GM12878 (cell line): ENCODE data around the gene SRA1. TPM values are rescaled to one million over a fixed set of nuclear protein-coding genes. Genes with fewer than 3 reads are reported as not detected.
A peak's percentile ranks its signal among the peaks of the same experiment; 100 is the strongest.

ENCODE experiments used
- ATAC-seq: fragments of 200-7000 bp; cut with Tn5 transposase; 3 replicates; pipeline ENCODE4 v1.9.1; 2020; ENCODE audit warnings: mild to moderate bottlenecking, moderate library complexity
- BruUV-seq: library from RNA; stranded (reverse); fragments of 400-500 nt; replicated peaks from 2 replicates; lab custom pipeline; 2021; lab: Mats Ljungman, UMichigan
- CTCF ChIA-PET: fragments of 300-600 bp; sonication (Branson Sonifier 250); formaldehyde crosslinking; extraction: SDS; loops from one replicate; lab custom pipeline; 2021; ENCODE audit warnings: inconsistent platforms; lab: Yijun Ruan, JAX
- POLR2A ChIA-PET: fragments of 350-600 bp; formaldehyde crosslinking; extraction: SDS; loops from one replicate; lab custom pipeline; 2021; ENCODE audit warnings: inconsistent platforms; lab: Charles Lee
- RAD21 ChIA-PET: fragments of 300-600 bp; sonication (Branson Sonifier 250); formaldehyde crosslinking; loops from one replicate; lab custom pipeline; 2023; ENCODE audit warnings: antibody characterized with exemption; ENCODE audit not compliant: unreplicated experiment; lab: Charles Lee
- SMC1A ChIA-PET: fragments of 300-600 bp; sonication (Branson Sonifier 250); formaldehyde crosslinking; loops from one replicate; lab custom pipeline; 2023; ENCODE audit not compliant: unreplicated experiment, uncharacterized antibody; lab: Charles Lee
- DNase-seq: peaks from one replicate; pipeline ENCODE4 v3.0.0-alpha.2; 2011; ENCODE audit warnings: low read depth, low spot score
- FAIRE-seq: peaks from 3 replicates; lab custom pipeline; 2011; peaks lifted over from hg19 to GRCh38; lab: Jason Lieb, UNC
- H2AFZ ChIP-seq: 2 replicates; pipeline ENCODE4 v1.6.0; 2011; ENCODE audit warnings: low read depth, low read length, control low read depth; ENCODE audit not compliant: control insufficient read depth
- H3K27ac ChIP-seq: 2 replicates; pipeline ENCODE4 v1.5.1; 2011; ENCODE audit warnings: control low read depth; ENCODE audit not compliant: control insufficient read depth, insufficient read depth
- H3K27me3 ChIP-seq, 2 experiments: replicated peaks in 1 of 2; 2 replicates each; pipeline versions ENCODE4 v1.6.0 to v1.6.1; 2011; ENCODE audit warnings: low read length in 1 of 2; ENCODE audit not compliant: control insufficient read depth in 2 of 2, insufficient read depth in 2 of 2
- H3K36me3 ChIP-seq, 2 experiments: 2 replicates each; pipeline ENCODE4 v1.5.1; 2011; ENCODE audit warnings: low read length in 1 of 2; ENCODE audit not compliant: control insufficient read depth in 2 of 2, insufficient read depth in 2 of 2
- H3K4me1 ChIP-seq: 2 replicates; pipeline ENCODE4 v1.6.1; 2011; ENCODE audit warnings: mild to moderate bottlenecking, low read length, moderate library complexity, mixed read lengths; ENCODE audit not compliant: control insufficient read depth, insufficient read depth
- H3K4me2 ChIP-seq: 2 replicates; pipeline ENCODE4 v1.6.0; 2011; ENCODE audit warnings: control low read depth; ENCODE audit not compliant: control insufficient read depth, insufficient read depth
- H3K4me3 ChIP-seq: fragments of 200-600 bp; sonication (generic); 2 replicates; pipeline ENCODE4 v1.5.1; 2016
- H3K79me2 ChIP-seq: 2 replicates; pipeline ENCODE4 v1.6.0; 2011; ENCODE audit warnings: low read length; ENCODE audit not compliant: control insufficient read depth, insufficient read depth
- H3K9ac ChIP-seq: 2 replicates; pipeline ENCODE4 v1.8.0; 2011; ENCODE audit warnings: low read length, control low read depth, mixed read lengths; ENCODE audit not compliant: control insufficient read depth, insufficient read depth
- H3K9me3 ChIP-seq: replicated peaks from 3 replicates; pipeline ENCODE4 v1.5.1; 2011; ENCODE audit warnings: mild to moderate bottlenecking, low read length; ENCODE audit not compliant: control insufficient read depth, insufficient read depth
- H4K20me1 ChIP-seq: 2 replicates; pipeline ENCODE4 v1.6.0; 2011; ENCODE audit not compliant: control insufficient read depth, insufficient read depth
- BMI1 ChIP-seq: fragments of 450-650 bp; IDR thresholded peaks from 2 replicates; pipeline ENCODE4 v1.6.1; 2016; ENCODE audit warnings: mild to moderate bottlenecking, moderate library complexity, borderline replicate concordance
- BRCA1 ChIP-seq: IDR thresholded peaks from 2 replicates; pipeline ENCODE4 v1.6.1; 2011; ENCODE audit warnings: low read depth, low read length, improper control_type of control experiment
- MTA2 ChIP-seq: fragments of 450-650 bp; IDR thresholded peaks from 2 replicates; pipeline ENCODE4 v1.6.1; 2016; ENCODE audit warnings: low read depth, mild to moderate bottlenecking, moderate library complexity
- NBN ChIP-seq: fragments of 450-650 bp; IDR thresholded peaks from 2 replicates; pipeline ENCODE4 v1.6.1; 2016
- NFIC ChIP-seq: IDR thresholded peaks from 2 replicates; pipeline ENCODE4 v1.6.1; 2012; ENCODE audit warnings: low read depth, mild to moderate bottlenecking, inconsistent platforms, low read length, moderate library complexity
- POLR2AphosphoS5 ChIP-seq: IDR thresholded peaks from 2 replicates; pipeline ENCODE4 v1.6.1; 2011; ENCODE audit warnings: mild to moderate bottlenecking, low read length, inconsistent platforms
- SPI1 ChIP-seq: IDR thresholded peaks from 2 replicates; pipeline ENCODE4 v1.6.1; 2011; ENCODE audit warnings: low read depth, mild to moderate bottlenecking, low read length, moderate library complexity, borderline replicate concordance; ENCODE audit not compliant: insufficient read depth
- SREBF1 ChIP-seq: IDR thresholded peaks from 2 replicates; pipeline ENCODE4 v1.6.1; 2012; ENCODE audit warnings: mild to moderate bottlenecking, low read length
- TCF7 ChIP-seq: IDR thresholded peaks from 2 replicates; pipeline ENCODE4 v1.6.1; 2014; ENCODE audit warnings: antibody characterized with exemption, borderline replicate concordance
- WGBS: methylation state at CpG from one replicate; pipeline ENCODE4 v1.1.6; 2016; ENCODE audit warnings: low lambda C conversion rate; ENCODE audit not compliant: insufficient replicate concordance, insufficient coverage; ENCODE audit errors: missing lambda C conversion rate; 5-methylcytosine and 5-hydroxymethylcytosine counted together
- in situ Hi-C: fragments of 300-500 bp; cut with MboI; formaldehyde crosslinking; loops from 9 replicates; pipeline ENCODE4 v1.14.3; 2018; ENCODE audit warnings: mixed read lengths
- intact Hi-C: fragments of 100-400 bp; cut with micrococcal nuclease; formaldehyde crosslinking; loops from one replicate; pipeline ENCODE4 v1.14.2; 2022; ENCODE audit not compliant: unreplicated experiment
- polyA plus RNA-seq, 11 experiments: library from polyadenylated mRNA; depleted of rRNA in 4 of 11; unstranded in 6 of 11; stranded (reverse) in 5 of 11; fragments of >200 nt; fragmentation: Nextera tagmentation in 4 of 11; fragmentation: Illumina TruSeq in 1 of 11; extraction: Ambion mirVana in 4 of 11; extraction: Trizol in 1 of 11; gene quantifications; 1 replicate in 1 of 11; 2 replicates in 10 of 11; pipeline versions ENCODE4 v1.2.1 to v1.2.3, GENCODE V29; 2011 to 2016; ENCODE audit warnings: inconsistent platforms in 2 of 11, missing spikeins in 2 of 11, low read depth in 1 of 11
- total RNA-seq, 4 experiments: library from RNA; depleted of rRNA in 3 of 4; stranded (reverse); fragments of >200 nt in 3 of 4; fragmentation: Illumina TruSeq in 1 of 4; extraction: Trizol in 1 of 4; gene quantifications; 2 replicates each; pipeline versions ENCODE4 v1.2.1 to v1.2.3, GENCODE V29; 2013 to 2021
- TF ChIP-seq, protein P1 (sequence below): IDR thresholded peaks from 2 replicates; pipeline ENCODE4 v1.6.1; 2012; ENCODE audit warnings: low read depth, low read length, improper control_type of control experiment
- TF ChIP-seq, protein P2 (sequence below): fragments of 450-650 bp; conservative IDR thresholded peaks from 2 replicates; pipeline ENCODE4 v1.6.1; 2017; ENCODE audit warnings: mild to moderate bottlenecking, moderate library complexity

SRA1 gene
- total and polyA plus RNA-seq, 10 of the 15 experiments (the other 5 are each of a cell fraction or from before 2014, with no cell fraction given), result 35.3 to 127 (median 56.1) TPM

DNA sequence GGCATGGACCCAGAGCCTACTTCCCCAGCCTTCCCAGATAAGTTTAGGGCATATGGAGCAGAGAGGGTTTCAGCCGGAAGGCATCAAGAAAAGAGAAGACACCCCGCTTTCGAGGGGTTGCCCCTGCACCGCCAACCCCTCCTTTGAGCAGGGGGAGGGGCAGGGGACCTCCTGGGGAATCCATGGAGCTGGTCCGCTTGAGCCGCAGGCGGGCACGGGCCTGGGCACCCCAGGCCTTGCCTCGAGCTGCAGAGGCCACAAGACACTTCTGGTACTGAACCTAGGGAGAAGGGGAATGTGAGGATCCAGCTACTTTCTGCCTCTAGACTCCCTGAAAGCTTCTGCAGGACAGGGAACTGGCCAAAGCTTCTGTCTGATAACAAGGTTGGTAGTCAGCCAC is 1.3 kb upstream of the SRA1 start:
- H2AFZ ChIP-seq, result no peak overlapping the region
- POLR2A ChIA-PET, result interaction anchor here (1.0 to 3.6 kb wide), 5 partner anchors 11 to 160 kb away, joined by 3 to 22 read pairs (median 8); partner anchors contain the start of genes ANKHD1, EIF4EBP3, IK and NDUFA2
- in situ Hi-C loops, result no loop called here

DNA sequence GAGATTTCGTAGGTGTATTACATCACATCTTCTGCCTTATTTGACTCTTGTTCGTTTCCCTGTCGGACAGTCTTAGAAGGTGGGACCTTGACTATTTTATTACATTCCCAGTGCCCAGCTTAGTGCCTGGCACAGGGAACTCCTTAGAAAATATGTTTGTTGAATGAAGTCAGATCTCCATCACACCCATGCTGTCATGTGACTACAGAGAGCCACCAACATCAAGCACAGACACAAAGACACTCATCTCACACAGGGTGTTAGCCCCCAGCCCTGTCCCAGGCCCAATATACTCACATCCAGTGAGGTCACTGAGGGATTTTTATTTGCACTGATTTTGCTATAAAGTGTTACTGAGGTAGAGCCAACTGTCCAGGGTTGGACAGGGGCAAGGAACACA is 692 bp upstream of the SRA1 start:
- Histone ChIP-seq H3K4me1 (peaks cover 22% of the 10 kb centered on the region), H3K9ac (peak overlapping the region; percentile 89), H3K4me3 (peak overlapping the region; percentile 91), H3K4me2 (peak overlapping the region; percentile 97), H3K27me3 (no peaks in the 10 kb centered on the region), H4K20me1 (no peaks in the 10 kb centered on the region), H3K36me3 (peaks cover 0 to 5% of the 10 kb centered on the region in 2 experiments; a peak in 1 of 4 replicates), H3K79me2 (peaks cover 45% of the 10 kb centered on the region), H3K9me3 (no peaks in the 10 kb centered on the region), H3K27ac (peak overlapping the region; percentile 95), H2AFZ (no peak overlapping the region; the same call in 1 of the 2 replicates)
- POLR2A ChIA-PET, result interaction anchor here (1.2 to 3.6 kb wide), 6 partner anchors 10 to 156 kb away, joined by 3 to 23 read pairs (median 10); partner anchors contain the start of genes ANKHD1, EIF4EBP3, IK and NDUFA2
- no peak for FAIRE-seq
- in situ Hi-C loops, result no loop called here
- CTCF ChIA-PET, result interaction anchor here (0.9 to 1.6 kb wide), 4 partner anchors 9 to 185 kb away, joined by 3 to 9 read pairs (median 4); partner anchors contain the start of gene EIF4EBP3
- WGBS, result 69% methylated on average over 3 of the region's 3 CpGs
- no peak for DNase-seq
- TF ChIP-seq TCF7 (no peak), SPI1 (no peak), POLR2AphosphoS5 (no peak), NBN (no peak), BMI1 (no peak), MTA2 (no peak), BRCA1 (no peak), NFIC (no peak)
- TF ChIP-seq, protein P1, sequence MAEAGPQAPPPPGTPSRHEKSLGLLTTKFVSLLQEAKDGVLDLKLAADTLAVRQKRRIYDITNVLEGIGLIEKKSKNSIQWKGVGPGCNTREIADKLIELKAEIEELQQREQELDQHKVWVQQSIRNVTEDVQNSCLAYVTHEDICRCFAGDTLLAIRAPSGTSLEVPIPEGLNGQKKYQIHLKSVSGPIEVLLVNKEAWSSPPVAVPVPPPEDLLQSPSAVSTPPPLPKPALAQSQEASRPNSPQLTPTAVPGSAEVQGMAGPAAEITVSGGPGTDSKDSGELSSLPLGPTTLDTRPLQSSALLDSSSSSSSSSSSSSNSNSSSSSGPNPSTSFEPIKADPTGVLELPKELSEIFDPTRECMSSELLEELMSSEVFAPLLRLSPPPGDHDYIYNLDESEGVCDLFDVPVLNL, result no peak
- TF ChIP-seq, protein P2, sequence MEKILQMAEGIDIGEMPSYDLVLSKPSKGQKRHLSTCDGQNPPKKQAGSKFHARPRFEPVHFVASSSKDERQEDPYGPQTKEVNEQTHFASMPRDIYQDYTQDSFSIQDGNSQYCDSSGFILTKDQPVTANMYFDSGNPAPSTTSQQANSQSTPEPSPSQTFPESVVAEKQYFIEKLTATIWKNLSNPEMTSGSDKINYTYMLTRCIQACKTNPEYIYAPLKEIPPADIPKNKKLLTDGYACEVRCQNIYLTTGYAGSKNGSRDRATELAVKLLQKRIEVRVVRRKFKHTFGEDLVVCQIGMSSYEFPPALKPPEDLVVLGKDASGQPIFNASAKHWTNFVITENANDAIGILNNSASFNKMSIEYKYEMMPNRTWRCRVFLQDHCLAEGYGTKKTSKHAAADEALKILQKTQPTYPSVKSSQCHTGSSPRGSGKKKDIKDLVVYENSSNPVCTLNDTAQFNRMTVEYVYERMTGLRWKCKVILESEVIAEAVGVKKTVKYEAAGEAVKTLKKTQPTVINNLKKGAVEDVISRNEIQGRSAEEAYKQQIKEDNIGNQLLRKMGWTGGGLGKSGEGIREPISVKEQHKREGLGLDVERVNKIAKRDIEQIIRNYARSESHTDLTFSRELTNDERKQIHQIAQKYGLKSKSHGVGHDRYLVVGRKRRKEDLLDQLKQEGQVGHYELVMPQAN, result no peak
- SMC1A ChIA-PET, result interaction anchor here (0.7 to 2.5 kb wide), 6 partner anchors 9 to 153 kb away, joined by 3 to 11 read pairs (median 6); partner anchors contain the start of gene EIF4EBP3
- ATAC-seq, result no peak
- intact Hi-C loops, result loop anchor here (2.0 kb wide), 1 partner anchor 25 kb away; no protein-coding TSS in a partner anchor
- BruUV-seq, result no TSS peak
- RAD21 ChIA-PET, result interaction anchor here (0.6 to 1.3 kb wide), 6 partner anchors 9 to 157 kb away, joined by 3 to 7 read pairs (median 3); partner anchors contain the start of genes ANKHD1 and EIF4EBP3

More for the DNA sequence above, 1.3 kb upstream of the SRA1 start:
- BruUV-seq, result no TSS peak
- RAD21 ChIA-PET, result interaction anchor here (1.1 to 1.2 kb wide), 2 partner anchors 10 to 11 kb away, joined by 3 to 4 read pairs; partner anchors contain the start of gene EIF4EBP3
- no peak for ATAC-seq
- FAIRE-seq, result no peak
- peaks cover 42% of the 10 kb centered on the region for H3K79me2 ChIP-seq
- peaks cover 22% of the 10 kb centered on the region for H3K4me1 ChIP-seq
- no peak overlapping the region for H3K9ac ChIP-seq
- peaks cover 0 to 4% of the 10 kb centered on the region in 2 experiments; a peak in 1 of 4 replicates for H3K36me3 ChIP-seq
- no peaks in the 10 kb centered on the region for H3K9me3 ChIP-seq
- intact Hi-C loops, result no loop called here
- no peaks in the 10 kb centered on the region for H4K20me1 ChIP-seq
- SMC1A ChIA-PET, result interaction anchor here (0.7 to 2.5 kb wide), 3 partner anchors 8 to 64 kb away, joined by 3 to 11 read pairs (median 5); partner anchors contain the start of gene EIF4EBP3
- DNase-seq, result no peak
- CTCF ChIA-PET, result no interaction called here
- H3K4me3 ChIP-seq, result no peak overlapping the region
- no peak for TF ChIP-seq SREBF1
- TF ChIP-seq BRCA1, result no peak
- TF ChIP-seq, all 136 proteins: peak for 0
- no peak overlapping the region for H3K4me2 ChIP-seq
- no peaks in the 10 kb centered on the region for H3K27me3 ChIP-seq
- H3K27ac ChIP-seq, result no peak overlapping the region
- WGBS, result 100% methylated on average over 5 of the region's 9 CpGs
